Measurements from ENCODE around the gene RBM26.

Gene RBM26

GRCh38 chr13:79392882-79393563 is 13.0 kb downstream of the RBM26 start:
- Mint-ChIP-seq H3K27me3 (no peaks in the 10 kb centered on the region), H3K9me3 (peaks cover 13% of the 10 kb centered on the region), H3K4me3 (peak overlapping the region; percentile 53), H3K27ac (peak overlapping the region; percentile 94), H3K36me3 (peaks cover 38% of the 10 kb centered on the region), H3K4me1 (peaks cover 47% of the 10 kb centered on the region)
- DNase-seq = peak; percentile 28
- CTCF ChIA-PET = interaction anchor here (0.7 to 2.4 kb wide), 6 partner anchors 9 to 151 kb away, joined by 3 to 6 read pairs (median 4); partner anchors contain the start of gene RBM26

DNA sequence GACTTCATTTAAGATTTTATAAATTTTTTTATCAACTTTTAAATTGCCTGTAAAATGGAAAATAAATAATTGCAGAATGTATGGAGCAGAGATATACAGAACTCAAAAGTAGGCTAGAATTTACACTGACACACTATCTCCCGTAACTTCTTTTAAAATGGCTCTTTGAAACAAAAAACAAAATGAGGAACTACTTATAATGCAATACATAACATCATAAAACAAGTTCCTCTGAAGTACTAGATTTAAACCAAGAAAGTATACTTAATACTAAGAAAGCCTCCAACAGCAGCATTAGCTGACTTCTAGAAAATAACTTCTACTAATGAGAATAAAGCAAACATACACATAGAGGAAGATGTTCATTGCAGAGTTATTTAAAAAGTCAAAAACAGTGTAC is 17.0 kb downstream of the RBM26 start:
- no peak for DNase-seq
- no peak overlapping the region for H3K4me3 Mint-ChIP-seq
- H3K27me3 Mint-ChIP-seq = no peaks in the 10 kb centered on the region
- H3K36me3 Mint-ChIP-seq = peaks cover 10% of the 10 kb centered on the region
- no peaks in the 10 kb centered on the region for H3K9me3 Mint-ChIP-seq
- CTCF ChIA-PET = no interaction called here
- H3K27ac Mint-ChIP-seq = no peak overlapping the region
- H3K4me1 Mint-ChIP-seq = peaks cover 56% of the 10 kb centered on the region

- Mint-ChIP-seq H3K4me1 (peaks cover 54% of the 10 kb centered on the region), H3K27me3 (no peaks in the 10 kb centered on the region), H3K27ac (no peak overlapping the region), H3K4me3 (no peak overlapping the region), H3K36me3 (peaks cover 10% of the 10 kb centered on the region), H3K9me3 (no peaks in the 10 kb centered on the region)
- DNase-seq = no peak
- CTCF ChIA-PET = no interaction called here
These were observed 18.2 kb downstream of the RBM26 start for GRCh38 chr13:79387853-79388252.

DNA sequence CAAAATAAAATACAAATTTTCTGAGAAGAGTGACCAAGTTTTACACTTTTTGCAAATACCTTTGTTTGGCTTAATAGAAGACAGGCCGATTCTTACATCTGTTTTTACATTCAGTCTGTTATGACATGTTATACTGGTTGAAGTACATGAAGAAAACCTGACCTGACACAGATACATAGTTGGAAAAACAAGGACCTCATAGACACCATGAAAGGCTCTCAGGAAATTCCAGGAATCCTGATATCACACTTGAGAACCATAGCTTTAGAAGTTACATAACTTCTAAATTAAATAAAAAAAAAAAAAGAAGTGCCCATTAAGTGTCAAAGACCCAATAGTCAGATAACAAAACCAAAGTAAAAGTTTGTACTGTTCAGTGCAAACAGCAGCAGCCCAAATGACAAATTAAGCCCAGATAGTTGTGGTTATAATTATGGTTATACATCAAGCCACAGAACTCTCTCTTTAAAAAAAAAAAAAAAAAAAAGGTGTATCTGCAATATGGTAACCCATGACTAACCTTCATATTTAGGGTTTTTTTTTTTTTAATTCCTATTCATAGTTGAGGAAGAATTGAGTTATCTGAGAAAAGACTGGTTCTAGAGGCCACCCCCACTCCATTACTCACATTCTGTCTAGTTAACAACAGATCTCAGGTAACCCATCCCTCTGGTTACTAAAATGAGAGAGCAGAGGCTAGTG is 19.8 kb downstream of the RBM26 start:
- DNase-seq = no peak
- Mint-ChIP-seq H3K4me3 (no peak overlapping the region), H3K9me3 (no peaks in the 10 kb centered on the region), H3K4me1 (peaks cover 53% of the 10 kb centered on the region), H3K36me3 (peaks cover 6% of the 10 kb centered on the region), H3K27ac (no peak overlapping the region), H3K27me3 (no peaks in the 10 kb centered on the region)
- CTCF ChIA-PET = no interaction called here

- CTCF ChIA-PET = interaction anchor here (0.6 kb wide), 1 partner anchor 16 kb away, joined by 3 read pairs; no protein-coding TSS in a partner anchor
- no peak for DNase-seq
- peaks cover 6% of the 10 kb centered on the region for H3K36me3 Mint-ChIP-seq
- peak overlapping the region; percentile 42 for H3K27ac Mint-ChIP-seq
- H3K4me3 Mint-ChIP-seq = no peak overlapping the region
- H3K27me3 Mint-ChIP-seq = no peaks in the 10 kb centered on the region
- H3K4me1 Mint-ChIP-seq = peaks cover 54% of the 10 kb centered on the region
- H3K9me3 Mint-ChIP-seq = no peaks in the 10 kb centered on the region
These were observed 20.4 kb downstream of the RBM26 start for GRCh38 chr13:79385694-79386093.

DNA sequence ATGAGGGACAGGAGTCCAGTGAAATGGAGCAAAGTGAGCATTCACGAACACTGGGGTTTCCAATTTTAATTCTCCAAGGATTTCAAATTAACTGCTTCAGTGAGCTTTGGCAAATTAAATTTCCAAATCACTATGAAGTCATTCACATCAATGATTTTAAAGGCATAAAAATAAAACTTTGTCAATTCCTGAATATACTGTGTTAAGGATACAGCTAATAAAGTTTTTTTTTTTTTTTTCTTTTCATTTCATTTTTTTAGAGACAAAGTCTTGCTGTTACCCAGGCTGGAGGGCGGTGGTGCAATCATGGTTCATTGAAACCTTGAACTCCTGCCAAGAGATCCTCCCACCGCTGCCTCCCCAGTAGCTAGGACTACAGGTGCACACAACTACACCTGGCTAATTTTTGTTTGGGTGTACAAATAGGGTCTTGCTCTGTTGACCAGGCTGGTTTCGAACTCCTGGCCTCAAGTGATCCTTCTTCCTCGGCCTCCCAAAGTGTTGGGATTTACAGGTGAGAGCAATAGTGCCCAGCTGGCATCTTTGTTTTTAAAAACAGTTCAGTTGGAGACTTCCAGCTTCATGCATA is 21.9 kb downstream of the RBM26 start:
- Mint-ChIP-seq H3K27ac (no peak overlapping the region), H3K36me3 (peaks cover 12% of the 10 kb centered on the region), H3K4me3 (no peak overlapping the region), H3K4me1 (peaks cover 55% of the 10 kb centered on the region), H3K9me3 (no peaks in the 10 kb centered on the region), H3K27me3 (no peaks in the 10 kb centered on the region)
- no peak for DNase-seq
- CTCF ChIA-PET = interaction anchor here (0.8 to 1.9 kb wide), 3 partner anchors 8 to 141 kb away, joined by 4 to 5 read pairs (median 4); no protein-coding TSS in a partner anchor

- Mint-ChIP-seq H3K27ac (peak overlapping the region; percentile 43), H3K4me3 (no peak overlapping the region), H3K27me3 (no peaks in the 10 kb centered on the region), H3K4me1 (peaks cover 45% of the 10 kb centered on the region), H3K36me3 (peaks cover 15% of the 10 kb centered on the region), H3K9me3 (no peaks in the 10 kb centered on the region)
- CTCF ChIA-PET = interaction anchor here (1.0 kb wide), 1 partner anchor 9 kb away, joined by 3 read pairs; no protein-coding TSS in a partner anchor
- no peak for DNase-seq
These were observed 23.3 kb downstream of the RBM26 start for GRCh38 chr13:79382545-79383275.

- H3K9me3 Mint-ChIP-seq = no peaks in the 10 kb centered on the region
- H3K4me1 Mint-ChIP-seq = peaks cover 35% of the 10 kb centered on the region
- H3K36me3 Mint-ChIP-seq = peaks cover 24% of the 10 kb centered on the region
- DNase-seq = no peak
- no peak overlapping the region for H3K4me3 Mint-ChIP-seq
- CTCF ChIA-PET = interaction anchor here (0.6 to 1.9 kb wide), 4 partner anchors 10 to 1628 kb away, joined by 3 to 6 read pairs (median 4); no protein-coding TSS in a partner anchor
- no peak overlapping the region for H3K27ac Mint-ChIP-seq
- H3K27me3 Mint-ChIP-seq = no peaks in the 10 kb centered on the region
These were observed 25.1 kb downstream of the RBM26 start for GRCh38 chr13:79380997-79381396.

GRCh38 chr13:79379274-79379673 is 26.8 kb downstream of the RBM26 start:
- no peak for DNase-seq
- Mint-ChIP-seq H3K4me3 (no peak overlapping the region), H3K27ac (no peak overlapping the region), H3K9me3 (no peaks in the 10 kb centered on the region), H3K27me3 (no peaks in the 10 kb centered on the region), H3K4me1 (peaks cover 25% of the 10 kb centered on the region), H3K36me3 (peaks cover 31% of the 10 kb centered on the region)
- CTCF ChIA-PET = no interaction called here

DNA sequence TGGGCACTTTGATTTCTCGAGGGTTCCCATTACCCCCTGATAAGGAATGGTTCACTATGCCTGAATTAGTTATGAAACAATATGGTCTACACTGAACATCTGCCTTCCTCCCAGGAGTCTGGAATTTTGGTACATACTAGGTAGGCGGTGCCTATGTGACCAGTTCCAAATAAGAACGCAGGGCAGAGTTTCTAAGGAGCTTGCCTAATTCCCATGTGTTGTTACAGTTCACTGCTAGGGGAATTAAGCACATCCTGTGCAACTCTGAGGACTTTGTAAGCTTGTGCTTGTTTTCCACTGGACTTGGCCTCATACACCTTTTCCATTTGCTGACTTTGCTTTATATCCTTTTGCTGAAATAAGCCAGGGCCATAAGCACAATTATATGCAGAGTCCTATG is 29.2 kb downstream of the RBM26 start:
- Mint-ChIP-seq H3K27ac (peak overlapping the region; percentile 11), H3K9me3 (no peaks in the 10 kb centered on the region), H3K27me3 (no peaks in the 10 kb centered on the region), H3K4me3 (no peak overlapping the region), H3K4me1 (peaks cover 6% of the 10 kb centered on the region), H3K36me3 (peaks cover 31% of the 10 kb centered on the region)
- no peak for DNase-seq
- CTCF ChIA-PET = no interaction called here

DNA sequence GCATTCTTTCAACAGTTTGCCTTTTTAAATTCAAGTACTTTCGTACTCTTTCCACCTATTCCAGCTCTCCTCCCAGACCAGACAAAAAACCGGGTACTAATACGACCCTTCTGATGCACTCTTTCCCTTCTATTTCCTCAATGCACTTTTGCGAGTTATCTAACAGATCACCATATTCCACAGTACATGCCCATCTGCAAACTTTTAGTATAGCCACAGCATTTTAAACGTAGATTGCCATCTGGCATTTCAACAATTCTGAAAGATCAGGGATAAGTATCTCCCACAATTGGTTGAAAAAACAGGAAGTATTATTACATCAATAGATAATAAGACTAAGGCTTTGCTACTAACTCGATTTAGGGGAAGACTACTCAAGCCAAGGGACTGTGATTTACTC is 31.5 kb downstream of the RBM26 start:
- CTCF ChIA-PET = no interaction called here
- no peaks in the 10 kb centered on the region for H3K9me3 Mint-ChIP-seq
- H3K4me1 Mint-ChIP-seq = no peaks in the 10 kb centered on the region
- DNase-seq = no peak
- H3K4me3 Mint-ChIP-seq = no peak overlapping the region
- H3K27ac Mint-ChIP-seq = no peak overlapping the region
- H3K36me3 Mint-ChIP-seq = peaks cover 45% of the 10 kb centered on the region
- no peaks in the 10 kb centered on the region for H3K27me3 Mint-ChIP-seq

DNA sequence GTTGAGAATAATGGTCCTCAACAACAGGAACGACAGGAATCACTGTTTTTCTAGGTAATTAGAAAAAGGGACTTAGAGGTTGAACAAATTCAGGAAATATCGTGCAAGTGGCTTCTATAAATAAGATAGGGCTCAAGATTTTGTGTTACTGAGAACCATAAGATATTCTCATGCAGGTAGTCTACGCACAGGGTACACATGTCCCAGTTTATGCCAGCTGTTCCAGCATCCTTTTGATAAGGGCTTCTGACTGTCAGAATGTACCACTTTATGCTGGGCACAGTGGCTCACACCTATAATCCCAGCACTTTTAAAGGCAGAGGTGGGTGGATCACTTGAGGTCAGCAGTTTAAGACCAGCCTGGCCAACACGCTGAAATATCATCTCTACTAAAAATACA is 32.1 kb downstream of the RBM26 start:
- Mint-ChIP-seq H3K27me3 (no peaks in the 10 kb centered on the region), H3K4me3 (no peak overlapping the region), H3K4me1 (no peaks in the 10 kb centered on the region), H3K36me3 (peaks cover 44% of the 10 kb centered on the region), H3K9me3 (no peaks in the 10 kb centered on the region), H3K27ac (no peak overlapping the region)
- CTCF ChIA-PET = no interaction called here
- no peak for DNase-seq

DNA sequence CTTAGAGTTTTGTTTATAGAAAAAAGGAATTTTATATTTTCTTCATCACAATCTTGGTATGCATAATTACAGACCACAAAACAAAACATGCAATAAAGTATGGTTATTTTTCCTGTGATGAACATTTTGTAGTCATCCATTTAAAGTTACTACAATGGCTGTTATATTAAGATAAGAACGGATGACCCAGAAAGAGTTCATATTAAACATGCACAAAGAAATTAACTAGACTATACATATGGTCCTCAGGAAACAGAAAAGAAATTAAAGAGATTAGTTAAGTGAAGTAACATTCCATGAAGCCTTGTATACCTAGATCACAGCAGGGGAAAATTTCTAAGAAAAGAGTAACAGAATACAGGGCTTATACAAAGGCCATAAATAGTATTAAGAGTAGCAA is 36.8 kb downstream of the RBM26 start:
- Mint-ChIP-seq H3K4me1 (no peaks in the 10 kb centered on the region), H3K9me3 (no peaks in the 10 kb centered on the region), H3K36me3 (peaks cover 54% of the 10 kb centered on the region), H3K4me3 (no peak overlapping the region), H3K27me3 (no peaks in the 10 kb centered on the region), H3K27ac (no peak overlapping the region)
- CTCF ChIA-PET = no interaction called here
- DNase-seq = no peak

DNA sequence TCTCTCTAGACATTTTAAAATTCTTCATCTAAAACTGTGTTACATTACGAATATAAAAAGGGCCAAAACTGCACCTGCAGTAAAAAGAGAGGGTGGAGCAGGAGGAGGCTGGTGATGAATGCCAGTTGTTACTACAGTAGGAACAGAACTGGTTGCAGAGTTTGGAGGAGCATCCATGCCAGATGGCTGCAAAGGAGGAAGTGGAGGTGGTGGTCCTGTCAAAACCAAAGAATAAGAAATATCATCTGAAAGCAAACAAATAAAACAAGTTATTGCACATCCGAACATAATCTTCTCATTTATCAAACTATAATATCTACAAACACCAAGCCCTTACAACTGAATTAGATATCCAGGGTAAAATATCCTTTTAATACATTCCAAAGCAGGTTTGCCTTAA is 40.1 kb downstream of the RBM26 start:
- CTCF ChIA-PET = no interaction called here
- peaks cover 65% of the 10 kb centered on the region for H3K36me3 Mint-ChIP-seq
- no peaks in the 10 kb centered on the region for H3K9me3 Mint-ChIP-seq
- H3K27me3 Mint-ChIP-seq = no peaks in the 10 kb centered on the region
- no peaks in the 10 kb centered on the region for H3K4me1 Mint-ChIP-seq
- H3K27ac Mint-ChIP-seq = no peak overlapping the region
- H3K4me3 Mint-ChIP-seq = no peak overlapping the region
- no peak for DNase-seq

Data from activated naive CD4-positive, alpha-beta T cell treated with anti-CD3 and anti-CD28 coated beads, Interleukin-2, amount 10 ng/mL, durations not matched to agents 7 days and 5 days (primary cell).